ENCODE results near the gene IGFBP2. TPM values are rescaled to one million over a fixed set of nuclear protein-coding genes. Genes with fewer than 3 reads are reported as not detected.

IGFBP2 gene
- total and polyA plus RNA-seq, 9 of the 15 experiments (the other 6 are each of a cell fraction or from before 2014, with no cell fraction given): 0.93 TPM; not detected in 8

DNA sequence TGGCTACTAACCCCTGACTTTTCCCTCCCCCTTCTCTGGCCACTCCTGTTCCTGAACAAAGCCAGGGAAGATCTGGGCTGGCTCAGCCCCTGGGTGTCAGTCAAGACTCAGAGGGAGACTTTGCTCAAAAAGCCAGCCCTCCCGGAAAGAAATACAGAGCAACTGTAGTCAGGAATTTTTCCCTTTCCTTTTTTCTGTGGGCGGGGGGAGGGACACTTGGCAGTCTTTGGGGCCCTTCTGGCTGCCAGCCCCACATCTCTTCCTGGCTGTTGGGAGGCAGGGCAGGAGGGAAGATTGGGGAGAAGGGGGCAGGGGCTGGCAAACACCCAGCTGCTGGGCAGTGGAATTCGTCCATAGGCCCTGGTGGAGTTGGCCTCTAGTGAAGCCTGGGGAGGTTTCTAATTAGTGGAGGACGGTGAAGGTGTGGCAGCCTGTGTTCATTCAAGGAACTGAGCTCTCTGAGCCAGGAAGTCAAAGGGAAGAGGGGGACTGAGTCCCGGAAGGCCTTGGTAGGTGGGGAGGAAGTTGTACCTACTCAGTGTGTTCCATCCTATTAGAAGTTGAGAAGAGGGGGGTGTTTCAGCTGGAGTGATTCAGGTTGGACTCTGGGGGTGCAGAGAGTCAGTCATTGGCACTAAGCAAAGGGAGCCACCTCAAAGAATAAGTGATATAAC lies 10.9 kb downstream of the IGFBP2 start:
- Histone ChIP-seq H3K9me1 (ENCODE audit: control insufficient read depth, insufficient read depth, low read length) (no peaks in the 10 kb centered on the region), H3K9ac (ENCODE audit: insufficient read depth in 1 of 2, low read depth in 2 of 2, low read length in 2 of 2) (no peak overlapping the region), H3K9me3 (replicated peaks; ENCODE audit: control insufficient read depth, insufficient read depth, low read depth, low read length) (no peaks in the 10 kb centered on the region; the same call in 1 of the 2 replicates), H3K79me2 (ENCODE audit: control insufficient read depth, insufficient read depth, low read length) (no peaks in the 10 kb centered on the region), H3K4me2 (ENCODE audit: insufficient read depth, low read length) (no peak overlapping the region), H4K20me1 (replicated peaks; ENCODE audit: control insufficient read depth, insufficient read depth, low read length) (no peaks in the 10 kb centered on the region), H2AFZ (ENCODE audit: low read depth, low read length) (no peak overlapping the region), H3K27ac (ENCODE audit: extremely low read depth, low read depth, low read length) (no peak overlapping the region), H3K4me3 (no peak overlapping the region), H3K4me1 (replicated peaks in 1 of 2; ENCODE audit: control insufficient read depth in 2 of 2, insufficient read depth in 2 of 2, low read length in 2 of 2) (no peaks in the 10 kb centered on the region), H3K36me3 (ENCODE audit: control insufficient read depth, insufficient read depth, low read length) (no peaks in the 10 kb centered on the region), H3K27me3 (ENCODE audit: control insufficient read depth in 2 of 2, insufficient read depth in 2 of 2, low read length in 2 of 2) (peaks cover 0 to 30% of the 10 kb centered on the region in 2 experiments; a peak in 3 of 5 replicates)
- no TSS peak for BruUV-seq (replicated peaks)
- in situ Hi-C loops (cut with MboI) (no loop called here), intact Hi-C loops (cut with micrococcal nuclease) (no loop called here)
- TF ChIP-seq GTF2F1 (IDR thresholded peaks at IDR 0.05; ENCODE audit: low read depth, low read length): no peak
- no peak for TF ChIP-seq ZNF655 (CRISPR knock-in tag; IDR thresholded peaks at IDR 0.05)
- no peak for TF ChIP-seq ATF1 (CRISPR knock-in tag; IDR thresholded peaks at IDR 0.05)
- no peak for TF ChIP-seq ATF1 (tag; IDR thresholded peaks at IDR 0.05)
- no peak for TF ChIP-seq ZNF780A (CRISPR knock-in tag; IDR thresholded peaks at IDR 0.05)
- no peak for TF ChIP-seq ZNF766 (CRISPR knock-in tag; conservative IDR thresholded peaks at IDR 0.05)
- TF ChIP-seq NR4A1 (CRISPR knock-in tag; IDR thresholded peaks at IDR 0.05): no peak
- TF ChIP-seq NR4A1 (tag; IDR thresholded peaks at IDR 0.05): no peak
- no peak for TF ChIP-seq GATA2 (CRISPR knock-in tag; IDR thresholded peaks at IDR 0.05)
- TF ChIP-seq PHB2 (IDR thresholded peaks at IDR 0.05; ENCODE audit: low read depth): no peak
- 4% methylated on average over 3 of the region's 5 CpGs for WGBS (ENCODE audit: insufficient coverage, low coverage, missing lambda C conversion rate)
- FAIRE-seq: no peak
- POLR2A ChIA-PET: no interaction called here
- no peak for DNase-seq (ENCODE audit: extremely low read depth in 1 of 4, low spot score in 3 of 4)
- CTCF ChIA-PET (ENCODE audit: low intra/inter-chr PET ratio): no interaction called here
- no peak for ATAC-seq
